Nephron (organoid): ENCODE data around the gene GRIK2.
"Not testable (repeated sequence)": the region's sequence is repeated elsewhere in the genome, so short reads cannot be mapped to it uniquely, and the experiment has no call there.

Source experiments
- H3K27ac Mint-ChIP-seq, 3 experiments: 2 replicates each; pipeline ENCODE4 v1.8.0; 2020; ENCODE audit warnings: mixed read lengths in 3 of 3, mild to moderate bottlenecking in 2 of 3, moderate library complexity in 1 of 3
- H3K27me3 Mint-ChIP-seq: 2 replicates; pipeline ENCODE4 v1.8.0; 2021; ENCODE audit warnings: low read depth, mild to moderate bottlenecking, moderate library complexity, mixed read lengths
- H3K36me3 Mint-ChIP-seq: 2 replicates; pipeline ENCODE4 v1.8.0; 2020; ENCODE audit warnings: low read depth, mixed read lengths
- H3K4me1 Mint-ChIP-seq: 2 replicates; pipeline ENCODE4 v1.8.0; 2020; ENCODE audit warnings: mixed read lengths
- H3K4me3 Mint-ChIP-seq, 3 experiments: 2 replicates each; pipeline ENCODE4 v1.8.0; 2020; ENCODE audit warnings: mild to moderate bottlenecking in 3 of 3, mixed read lengths in 3 of 3, moderate library complexity in 2 of 3
- H3K9me3 Mint-ChIP-seq: 2 replicates; pipeline ENCODE4 v1.8.0; 2020; ENCODE audit warnings: mixed read lengths
- CTCF ChIP-seq, 3 experiments: fragments of 200-600 bp; sonication (generic); IDR thresholded peaks; one replicate each; pipeline ENCODE4 v1.5.0; 2021; ENCODE audit warnings: antibody characterized with exemption in 3 of 3; ENCODE audit not compliant: unreplicated experiment in 3 of 3

Gene GRIK2

GRCh38 chr6:101393251-101393828 lies at the start of gene GRIK2:
TSS of gene GRIK2 (plus strand) at chr6:101393708.
- H3K27ac Mint-ChIP-seq = peak within 1 kb of the TSS in 1 of 3 experiments; percentile 61
- peaks cover 19% of the 10 kb centered on the region for H3K4me1 Mint-ChIP-seq
- no peaks in the 10 kb centered on the region for H3K36me3 Mint-ChIP-seq
- peak within 1 kb of the TSS; percentile 78 to 87 (median 86) for H3K4me3 Mint-ChIP-seq
- peak; percentile 27 to 57 (median 37) for TF ChIP-seq CTCF (IDR thresholded peaks at IDR 0.05; ENCODE audit: unreplicated experiment in 3 of 3)
- no peaks in the 10 kb centered on the region for H3K9me3 Mint-ChIP-seq
- H3K27me3 Mint-ChIP-seq = peaks cover 88% of the 10 kb centered on the region

GRCh38 chr6:101344885-101345284 lies 48.6 kb upstream of the GRIK2 start:
- Mint-ChIP-seq H3K4me3 (no peak overlapping the region), H3K27ac (no peak overlapping the region), H3K4me1 (no peaks in the 10 kb centered on the region), H3K27me3 (peaks cover 7% of the 10 kb centered on the region), H3K9me3 (no peaks in the 10 kb centered on the region), H3K36me3 (no peaks in the 10 kb centered on the region)
- TF ChIP-seq CTCF (IDR thresholded peaks at IDR 0.05; ENCODE audit: unreplicated experiment in 3 of 3) = no peak

- Mint-ChIP-seq H3K27me3 (peaks cover 7% of the 10 kb centered on the region), H3K9me3 (no peaks in the 10 kb centered on the region), H3K4me1 (peaks cover 16% of the 10 kb centered on the region), H3K27ac (peak overlapping the region in 1 of 3 experiments; percentile 15), H3K36me3 (no peaks in the 10 kb centered on the region), H3K4me3 (no peak overlapping the region)
- TF ChIP-seq CTCF (IDR thresholded peaks at IDR 0.05; ENCODE audit: unreplicated experiment in 3 of 3) = no peak
Measured at GRCh38 chr6:101348816-101349215, 44.7 kb upstream of the GRIK2 start.

- not testable (repeated sequence) for H3K9me3 Mint-ChIP-seq, H3K27me3 Mint-ChIP-seq, H3K4me3 Mint-ChIP-seq, H3K36me3 Mint-ChIP-seq, H3K27ac Mint-ChIP-seq
- H3K4me1 Mint-ChIP-seq = peaks cover 16% of the 10 kb centered on the region
Measured at GRCh38 chr6:101350631-101351030, 42.9 kb upstream of the GRIK2 start.

GRCh38 chr6:101351173-101351572 lies 42.3 kb upstream of the GRIK2 start:
- TF ChIP-seq CTCF (IDR thresholded peaks at IDR 0.05; ENCODE audit: unreplicated experiment in 3 of 3) = no peak
- H3K4me3 Mint-ChIP-seq = no peak overlapping the region
- no peaks in the 10 kb centered on the region for H3K36me3 Mint-ChIP-seq
- peak overlapping the region in 1 of 3 experiments; percentile 81 for H3K27ac Mint-ChIP-seq
- H3K9me3 Mint-ChIP-seq = no peaks in the 10 kb centered on the region
- peaks cover 16% of the 10 kb centered on the region for H3K4me1 Mint-ChIP-seq
- peaks cover 7% of the 10 kb centered on the region for H3K27me3 Mint-ChIP-seq

- Mint-ChIP-seq H3K27ac (peak overlapping the region in 1 of 3 experiments; percentile 81), H3K36me3 (no peaks in the 10 kb centered on the region), H3K27me3 (peaks cover 3% of the 10 kb centered on the region), H3K4me1 (peaks cover 16% of the 10 kb centered on the region), H3K4me3 (peak overlapping the region in 1 of 3 experiments; percentile 3), H3K9me3 (no peaks in the 10 kb centered on the region)
- TF ChIP-seq CTCF (IDR thresholded peaks at IDR 0.05; ENCODE audit: unreplicated experiment in 3 of 3) = no peak
Measured at GRCh38 chr6:101352316-101352715, 41.2 kb upstream of the GRIK2 start.
